ENCODE data around the gene AFAP1.

The AFAP1 gene

DNA sequence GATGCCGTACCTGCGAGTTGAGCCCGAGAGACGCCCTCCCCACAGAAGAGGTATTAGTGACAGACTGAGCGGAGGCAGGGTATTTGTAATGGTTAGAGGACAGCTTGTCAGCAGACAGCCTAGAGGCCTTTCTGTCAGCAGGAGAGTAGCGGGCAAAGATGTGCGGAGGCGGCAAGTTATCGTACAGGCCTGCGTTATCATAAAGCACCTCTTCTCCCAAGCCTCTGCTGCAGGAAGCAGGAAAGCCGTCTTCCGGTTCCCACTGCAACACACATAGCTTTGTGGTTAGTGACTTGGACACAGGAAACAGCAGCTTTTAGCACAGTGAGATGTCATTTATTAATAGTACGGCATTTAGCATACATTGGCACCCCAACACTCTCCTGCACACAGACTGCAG is 158.3 kb downstream of the AFAP1 start:
- TF ChIP-seq, protein P1, sequence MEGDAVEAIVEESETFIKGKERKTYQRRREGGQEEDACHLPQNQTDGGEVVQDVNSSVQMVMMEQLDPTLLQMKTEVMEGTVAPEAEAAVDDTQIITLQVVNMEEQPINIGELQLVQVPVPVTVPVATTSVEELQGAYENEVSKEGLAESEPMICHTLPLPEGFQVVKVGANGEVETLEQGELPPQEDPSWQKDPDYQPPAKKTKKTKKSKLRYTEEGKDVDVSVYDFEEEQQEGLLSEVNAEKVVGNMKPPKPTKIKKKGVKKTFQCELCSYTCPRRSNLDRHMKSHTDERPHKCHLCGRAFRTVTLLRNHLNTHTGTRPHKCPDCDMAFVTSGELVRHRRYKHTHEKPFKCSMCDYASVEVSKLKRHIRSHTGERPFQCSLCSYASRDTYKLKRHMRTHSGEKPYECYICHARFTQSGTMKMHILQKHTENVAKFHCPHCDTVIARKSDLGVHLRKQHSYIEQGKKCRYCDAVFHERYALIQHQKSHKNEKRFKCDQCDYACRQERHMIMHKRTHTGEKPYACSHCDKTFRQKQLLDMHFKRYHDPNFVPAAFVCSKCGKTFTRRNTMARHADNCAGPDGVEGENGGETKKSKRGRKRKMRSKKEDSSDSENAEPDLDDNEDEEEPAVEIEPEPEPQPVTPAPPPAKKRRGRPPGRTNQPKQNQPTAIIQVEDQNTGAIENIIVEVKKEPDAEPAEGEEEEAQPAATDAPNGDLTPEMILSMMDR (conservative IDR thresholded peaks at IDR 0.05; ENCODE audit: low read depth, low read length): no peak
- H3K9ac ChIP-seq: no peak overlapping the region
- no peaks in the 10 kb centered on the region for H3K27me3 ChIP-seq (ENCODE audit: insufficient read depth, low read depth)

DNA sequence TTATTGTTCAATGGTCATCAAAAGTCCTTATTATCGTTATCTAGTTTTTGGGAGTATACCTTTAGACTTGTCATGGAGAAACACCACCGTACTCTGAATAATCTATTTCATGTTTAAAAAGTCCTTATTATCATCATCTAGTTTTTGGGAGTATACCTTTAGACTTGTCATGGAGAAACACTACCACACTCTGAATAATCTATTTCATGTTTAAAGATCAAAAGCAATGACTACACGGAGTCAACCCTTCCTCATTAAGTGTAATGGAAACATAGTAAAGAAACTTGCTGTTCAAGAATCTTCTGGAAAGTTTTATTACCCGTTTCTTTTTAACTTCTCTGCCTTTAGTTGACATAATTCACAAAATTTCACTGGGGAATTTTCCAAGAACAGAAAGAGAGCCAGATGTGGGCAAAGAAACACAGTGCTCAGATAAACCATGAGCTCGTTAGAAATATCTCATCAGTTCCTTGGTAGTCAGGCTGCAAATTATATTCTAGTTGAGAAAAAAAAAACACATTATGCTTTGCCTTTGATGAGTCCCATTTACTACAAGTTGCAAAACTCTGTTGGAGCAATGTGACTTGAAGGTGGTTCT is 158.8 kb downstream of the AFAP1 start:
- H3K79me2 ChIP-seq (ENCODE audit: insufficient read depth, low read depth): no peaks in the 10 kb centered on the region
- no peak overlapping the region for H3K9ac ChIP-seq
- no peak overlapping the region for H3K4me2 ChIP-seq
- no peak overlapping the region for H3K4me3 ChIP-seq (IDR thresholded peaks at IDR 0.05; ENCODE audit: insufficient read depth, low read depth, low read length)
- H2AFZ ChIP-seq (ENCODE audit: low read depth): no peak overlapping the region
- H4K20me1 ChIP-seq (ENCODE audit: insufficient read depth): no peaks in the 10 kb centered on the region
- H3K4me1 ChIP-seq (ENCODE audit: low read depth, poor library complexity, severe bottlenecking): no peaks in the 10 kb centered on the region
- no peaks in the 10 kb centered on the region for H3K36me3 ChIP-seq (ENCODE audit: insufficient read depth)
- H3K27me3 ChIP-seq (ENCODE audit: insufficient read depth, low read depth): no peaks in the 10 kb centered on the region
- H3K27ac ChIP-seq: no peak overlapping the region
- TF ChIP-seq, protein P1 (conservative IDR thresholded peaks at IDR 0.05; ENCODE audit: low read depth, low read length): no peak

More for the DNA sequence above, 158.3 kb downstream of the AFAP1 start:
- no peak overlapping the region for H2AFZ ChIP-seq (ENCODE audit: low read depth)
- no peaks in the 10 kb centered on the region for H4K20me1 ChIP-seq (ENCODE audit: insufficient read depth)
- H3K36me3 ChIP-seq (ENCODE audit: insufficient read depth): no peaks in the 10 kb centered on the region
- no peak overlapping the region for H3K4me2 ChIP-seq
- no peak overlapping the region for H3K27ac ChIP-seq
- no peaks in the 10 kb centered on the region for H3K79me2 ChIP-seq (ENCODE audit: insufficient read depth, low read depth)
- H3K4me1 ChIP-seq (ENCODE audit: low read depth, poor library complexity, severe bottlenecking): no peaks in the 10 kb centered on the region
- H3K4me3 ChIP-seq (IDR thresholded peaks at IDR 0.05; ENCODE audit: insufficient read depth, low read depth, low read length): no peak overlapping the region

DNA sequence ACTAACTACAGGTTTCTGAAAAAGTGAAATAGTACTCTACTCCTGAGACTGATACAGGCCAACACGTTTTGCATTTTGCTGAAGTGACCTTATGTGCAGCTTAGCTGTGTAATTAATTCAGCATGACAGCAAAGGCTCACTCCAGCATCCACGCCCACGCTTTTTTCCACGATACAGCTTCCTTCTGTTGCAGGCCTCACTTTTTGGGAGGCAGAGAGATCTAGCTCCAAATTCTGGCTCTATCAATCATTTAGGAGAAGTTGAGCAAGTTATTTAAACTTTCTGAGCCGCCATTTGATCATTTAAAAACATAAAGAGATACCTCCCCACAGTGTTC is 160.3 kb downstream of the AFAP1 start:
- no peak overlapping the region for H3K9ac ChIP-seq
- H3K4me2 ChIP-seq: no peak overlapping the region
- H3K27ac ChIP-seq: no peak overlapping the region
- TF ChIP-seq, protein P1 (conservative IDR thresholded peaks at IDR 0.05; ENCODE audit: low read depth, low read length): no peak
- no peak overlapping the region for H3K4me3 ChIP-seq (IDR thresholded peaks at IDR 0.05; ENCODE audit: insufficient read depth, low read depth, low read length)
- no peaks in the 10 kb centered on the region for H4K20me1 ChIP-seq (ENCODE audit: insufficient read depth)
- no peaks in the 10 kb centered on the region for H3K79me2 ChIP-seq (ENCODE audit: insufficient read depth, low read depth)
- no peaks in the 10 kb centered on the region for H3K36me3 ChIP-seq (ENCODE audit: insufficient read depth)
- H3K4me1 ChIP-seq (ENCODE audit: low read depth, poor library complexity, severe bottlenecking): no peaks in the 10 kb centered on the region
- H3K27me3 ChIP-seq (ENCODE audit: insufficient read depth, low read depth): no peaks in the 10 kb centered on the region
- H2AFZ ChIP-seq (ENCODE audit: low read depth): no peak overlapping the region

- Histone ChIP-seq H3K4me3 (IDR thresholded peaks at IDR 0.05; ENCODE audit: insufficient read depth, low read depth, low read length) (no peak overlapping the region), H3K27ac (no peak overlapping the region), H3K27me3 (ENCODE audit: insufficient read depth, low read depth) (no peaks in the 10 kb centered on the region), H3K36me3 (ENCODE audit: insufficient read depth) (no peaks in the 10 kb centered on the region), H2AFZ (ENCODE audit: low read depth) (no peak overlapping the region), H3K79me2 (ENCODE audit: insufficient read depth, low read depth) (no peaks in the 10 kb centered on the region), H4K20me1 (ENCODE audit: insufficient read depth) (no peaks in the 10 kb centered on the region), H3K9ac (no peak overlapping the region), H3K4me1 (ENCODE audit: low read depth, poor library complexity, severe bottlenecking) (no peaks in the 10 kb centered on the region), H3K4me2 (no peak overlapping the region)
- TF ChIP-seq, protein P1 (conservative IDR thresholded peaks at IDR 0.05; ENCODE audit: low read depth, low read length): no peak
These were observed 160.9 kb downstream of the AFAP1 start for GRCh38 chr4:7778510-7779431.
